ENCODE measurements around the gene ZNF628.
"Not testable (repeated sequence)": the region's sequence is repeated elsewhere in the genome, so short reads cannot be mapped to it uniquely, and the experiment has no call there.

The ZNF628 gene

DNA sequence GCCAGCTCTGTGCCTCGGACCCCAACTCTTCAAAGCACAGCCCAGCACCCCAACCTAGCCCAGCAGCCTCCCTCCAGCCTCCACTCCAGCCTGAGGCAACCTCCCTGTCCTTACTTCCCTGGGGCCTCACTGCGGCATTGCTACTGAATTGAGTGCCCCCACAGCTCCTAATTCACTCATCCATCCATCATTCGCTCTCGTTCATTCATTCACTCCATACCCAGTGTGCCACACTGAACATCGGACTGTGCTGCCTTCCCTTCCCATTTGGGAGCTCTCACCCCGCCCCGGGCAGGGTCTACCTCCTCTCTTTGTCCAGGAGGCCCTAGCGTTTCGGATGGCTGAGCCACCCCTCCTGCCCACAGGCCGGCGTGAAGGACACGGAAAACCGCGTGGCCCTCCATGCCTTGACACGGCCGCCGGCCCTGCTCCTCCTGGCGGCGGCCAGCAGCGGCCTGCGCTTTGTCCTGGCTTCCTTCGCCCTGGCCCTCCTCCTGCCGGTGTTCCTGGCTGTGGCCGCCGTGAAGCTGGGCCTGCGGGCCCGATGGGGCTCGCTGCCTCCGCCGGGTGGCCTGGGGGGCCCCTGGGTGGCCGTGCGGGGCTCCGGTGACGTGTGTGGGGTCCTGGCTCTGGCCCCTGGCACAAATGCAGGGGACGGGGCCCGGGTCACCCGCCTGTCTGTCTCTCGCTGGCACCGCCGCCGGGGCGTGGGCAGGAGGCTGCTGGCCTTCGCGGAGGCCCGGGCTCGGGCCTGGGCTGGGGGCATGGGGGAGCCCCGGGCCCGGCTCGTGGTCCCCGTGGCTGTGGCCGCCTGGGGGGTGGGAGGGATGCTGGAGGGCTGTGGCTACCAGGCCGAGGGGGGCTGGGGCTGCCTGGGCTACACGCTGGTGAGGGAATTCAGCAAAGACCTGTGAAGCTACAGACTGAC lies 9.9 kb downstream of the ZNF628 start:
- no peak for DNase-seq

DNA sequence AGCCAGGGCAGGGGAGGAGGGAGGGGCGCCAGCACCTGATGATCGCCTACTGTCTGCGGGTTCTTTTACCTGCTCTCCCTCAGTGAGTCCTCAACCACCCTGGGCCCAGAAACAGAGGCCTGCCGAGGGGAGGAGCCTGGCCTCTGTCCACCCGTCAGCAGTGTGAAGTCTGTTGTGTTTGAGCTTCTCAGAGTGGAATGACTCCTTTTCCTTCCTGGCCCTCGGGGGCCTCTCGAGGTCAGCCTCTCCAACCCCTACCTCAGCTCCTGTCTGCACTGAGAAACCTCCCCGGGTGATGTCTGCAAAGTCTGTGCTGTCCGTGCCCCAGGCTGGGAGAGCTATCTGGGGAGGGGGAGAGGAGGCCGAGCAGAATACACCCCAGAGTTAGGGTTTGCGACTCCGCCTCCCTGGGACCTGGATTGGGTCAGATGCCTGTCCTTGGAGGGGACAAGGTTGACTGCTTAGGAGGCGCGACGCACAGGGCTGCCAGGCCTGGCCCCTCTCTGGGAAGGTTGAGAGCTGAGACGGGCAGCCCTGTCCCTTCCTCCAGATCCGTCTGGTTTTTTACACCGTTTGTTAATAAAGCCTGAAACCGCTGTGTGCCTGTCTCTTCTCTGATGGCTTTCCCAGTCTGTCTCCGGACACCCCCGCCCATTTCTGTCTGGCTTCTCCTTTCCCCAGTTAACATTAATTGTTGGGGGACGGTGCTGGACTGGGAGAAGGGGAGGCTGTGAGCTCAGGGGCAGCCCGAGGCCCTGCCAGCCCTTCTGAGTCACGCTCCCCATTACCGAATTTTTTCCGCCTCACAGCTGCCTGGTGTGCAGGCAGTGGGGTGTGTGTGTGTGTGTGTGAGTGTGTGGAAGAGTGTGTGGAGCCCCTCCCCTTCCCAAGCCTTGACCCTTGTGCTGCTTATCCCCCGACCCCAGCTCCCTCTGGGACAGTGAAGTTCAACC lies 10.8 kb downstream of the ZNF628 start:
- DNase-seq = peak; percentile 97

DNA sequence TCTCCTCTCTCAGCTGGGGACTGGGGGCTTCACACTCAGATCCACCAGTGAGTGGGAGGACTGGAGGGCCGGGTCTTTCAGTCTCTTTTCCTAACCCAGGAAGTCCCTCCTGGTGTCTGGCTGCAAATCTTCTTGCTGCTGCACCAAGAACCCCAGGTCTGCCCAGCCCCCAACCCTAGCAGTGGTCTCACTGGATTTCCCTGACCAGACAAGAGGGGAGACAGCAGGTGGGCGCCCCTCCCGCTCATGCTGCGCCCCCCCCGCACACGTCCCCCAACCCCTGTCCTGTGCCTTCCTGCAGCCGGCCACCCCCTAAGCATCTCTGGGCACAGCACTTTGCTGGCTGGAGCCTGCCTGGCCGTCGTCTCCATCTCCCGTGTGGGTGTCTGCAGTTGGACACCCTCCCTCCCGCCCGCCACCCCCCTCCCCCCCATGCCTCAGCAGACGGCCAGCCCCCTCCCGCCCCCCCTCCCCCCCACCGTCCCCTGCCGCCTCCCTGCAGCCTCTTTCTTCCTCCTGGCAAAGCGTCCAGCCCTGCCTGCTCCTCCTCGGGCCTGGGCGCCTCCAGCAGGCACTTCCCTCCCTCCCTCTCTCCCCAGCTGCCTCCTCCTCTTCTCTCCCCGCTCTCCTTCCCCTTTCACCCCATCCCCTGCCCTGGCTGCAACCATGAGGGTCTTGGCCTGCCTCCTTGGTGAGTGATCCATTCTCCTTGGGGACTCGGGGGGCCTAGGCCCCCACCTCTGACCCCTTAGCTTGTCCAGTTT lies 11.7 kb downstream of the ZNF628 start, which contains the start of gene SSC5D:
Gene SSC5D (plus strand): TSS at position 513 of the 764 bp plus-strand sequence. CDS start 154 bp downstream, at position 667.
- DNase-seq = peak; percentile 51

DNA sequence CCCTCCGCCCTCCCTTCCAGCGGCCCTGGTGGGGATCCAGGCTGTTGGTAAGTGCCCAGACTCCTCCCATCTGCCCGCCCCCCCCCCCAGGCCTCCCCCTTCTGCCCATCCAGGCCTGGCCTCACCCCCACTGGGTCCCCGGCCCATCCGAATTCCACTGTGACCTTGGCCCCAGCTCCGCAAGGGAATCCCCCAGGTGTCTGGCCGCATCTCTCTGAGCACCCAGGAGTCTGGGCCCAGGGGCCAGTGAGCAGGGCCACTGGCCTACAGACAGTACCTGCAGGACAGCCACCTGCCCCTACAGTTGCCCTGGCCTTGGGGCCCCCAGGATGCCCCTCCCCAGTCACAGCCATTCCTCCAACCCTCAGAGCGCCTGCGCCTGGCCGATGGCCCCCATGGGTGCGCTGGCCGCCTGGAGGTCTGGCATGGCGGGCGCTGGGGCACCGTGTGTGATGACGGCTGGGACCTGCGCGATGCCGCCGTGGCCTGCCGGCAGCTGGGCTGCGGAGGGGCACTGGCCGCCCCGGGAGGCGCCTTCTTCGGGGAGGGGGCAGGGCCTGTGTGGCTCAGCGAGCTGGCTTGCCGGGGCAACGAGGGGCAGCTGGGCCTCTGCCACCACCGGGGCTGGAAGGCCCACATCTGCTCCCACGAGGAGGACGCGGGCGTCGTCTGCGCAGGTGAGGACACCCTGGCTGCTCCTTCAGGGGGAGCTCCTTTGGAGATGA lies 12.7 kb downstream of the ZNF628 start:
- peak; percentile 20 for DNase-seq

- peak; percentile 25 for DNase-seq
Observed at GRCh38 chr19:55489711-55490477, 13.5 kb downstream of the ZNF628 start.

DNA sequence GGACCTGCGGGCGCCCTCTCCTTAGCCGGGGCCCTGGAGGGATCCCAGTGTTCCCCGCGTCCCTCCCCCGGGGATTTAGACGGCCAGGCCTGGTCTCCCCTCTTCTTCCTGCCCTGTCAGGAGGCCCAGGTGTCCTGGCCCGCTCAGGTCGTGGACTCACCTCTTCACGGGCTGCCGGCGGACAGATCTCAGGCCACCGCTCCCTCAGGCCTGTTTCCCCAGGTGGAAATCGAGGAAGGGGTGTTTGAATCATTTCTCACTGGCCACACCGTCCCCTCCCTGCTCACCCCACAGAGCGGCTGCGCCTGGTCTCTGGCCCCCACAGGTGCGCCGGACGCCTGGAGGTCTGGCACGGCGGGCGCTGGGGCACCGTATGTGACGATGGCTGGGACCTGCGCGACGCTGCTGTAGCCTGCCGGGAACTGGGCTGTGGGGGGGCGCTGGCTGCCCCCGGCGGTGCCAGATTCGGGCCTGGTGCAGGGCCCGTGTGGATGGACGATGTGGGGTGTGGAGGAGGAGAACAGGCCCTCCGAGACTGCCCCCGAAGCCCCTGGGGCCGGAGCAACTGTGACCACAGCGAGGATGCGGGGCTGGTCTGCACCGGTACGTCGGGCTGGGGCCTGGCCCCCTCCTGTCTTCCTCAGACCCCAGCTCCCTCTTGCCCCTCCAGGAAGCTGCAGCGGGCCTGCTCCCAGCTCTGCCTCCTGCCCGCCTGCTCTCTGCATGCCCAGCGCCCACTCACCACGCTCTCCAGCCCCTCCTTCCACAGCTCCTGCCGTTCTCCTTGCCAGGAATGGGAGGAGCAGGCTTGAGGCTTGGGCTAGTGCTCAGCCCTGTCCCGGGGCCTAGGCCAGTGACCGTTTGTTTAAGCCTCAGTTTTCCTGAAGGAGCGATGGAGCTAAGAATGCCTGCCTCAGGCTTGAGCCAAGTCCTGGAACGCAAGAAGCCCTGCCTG lies 14.3 kb downstream of the ZNF628 start:
- no peak for DNase-seq

GRCh38 chr19:55491546-55492360 lies 15.3 kb downstream of the ZNF628 start:
- no peak for DNase-seq

- no peak for DNase-seq
Observed at GRCh38 chr19:55492362-55492944, 16.0 kb downstream of the ZNF628 start.

- peak; percentile 53 for DNase-seq
Observed at GRCh38 chr19:55493052-55493644, 16.7 kb downstream of the ZNF628 start.

DNA sequence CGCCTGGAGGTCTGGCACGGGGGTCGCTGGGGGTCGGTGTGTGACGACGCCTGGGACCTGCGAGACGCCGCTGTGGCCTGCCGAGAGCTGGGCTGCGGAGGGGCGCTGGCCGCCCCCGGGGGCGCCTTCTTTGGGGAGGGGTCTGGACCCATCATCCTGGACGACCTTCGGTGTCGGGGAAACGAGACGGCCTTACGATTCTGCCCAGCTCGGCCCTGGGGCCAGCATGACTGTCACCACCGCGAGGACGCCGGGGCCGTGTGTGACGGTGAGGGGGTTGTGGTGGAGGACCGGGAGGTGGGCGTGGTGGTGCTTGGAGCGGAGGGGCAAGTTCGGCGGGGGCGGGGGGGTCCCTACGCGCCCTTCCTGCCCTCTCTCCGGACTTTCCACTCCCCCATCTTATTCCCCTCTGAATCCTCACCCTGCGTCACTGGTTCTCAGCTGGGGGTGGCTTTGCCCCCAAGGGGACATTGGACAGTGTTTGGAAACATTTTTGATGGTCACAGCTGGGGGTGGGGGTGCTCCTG lies 17.3 kb downstream of the ZNF628 start:
- DNase-seq = no peak

- peak; percentile 44 for DNase-seq
Observed at GRCh38 chr19:55494172-55494761, 17.9 kb downstream of the ZNF628 start.

- DNase-seq = no peak
Observed at GRCh38 chr19:55495646-55496349, 19.4 kb downstream of the ZNF628 start.

- not testable (repeated sequence) for DNase-seq
Observed at GRCh38 chr19:55496820-55497219, 20.4 kb downstream of the ZNF628 start.

DNA sequence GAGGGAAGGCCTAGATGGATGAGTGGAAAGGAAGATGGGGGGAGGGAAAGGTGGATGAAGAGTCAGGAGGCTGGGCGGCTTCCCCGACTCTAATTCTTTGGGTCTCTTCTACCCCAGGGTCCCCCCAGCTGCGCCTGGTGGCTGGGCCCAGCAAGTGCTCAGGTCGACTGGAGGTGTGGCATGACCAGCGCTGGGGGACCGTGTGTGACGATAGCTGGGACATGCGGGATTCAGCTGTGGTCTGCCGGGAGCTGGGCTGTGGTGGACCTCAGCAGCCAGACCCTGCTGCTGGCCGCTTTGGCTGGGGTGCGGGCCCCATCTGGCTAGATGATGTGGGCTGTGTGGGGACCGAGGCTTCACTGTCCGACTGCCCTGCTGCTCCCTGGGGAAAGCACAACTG lies 21.3 kb downstream of the ZNF628 start:
- no peak for DNase-seq

DNA sequence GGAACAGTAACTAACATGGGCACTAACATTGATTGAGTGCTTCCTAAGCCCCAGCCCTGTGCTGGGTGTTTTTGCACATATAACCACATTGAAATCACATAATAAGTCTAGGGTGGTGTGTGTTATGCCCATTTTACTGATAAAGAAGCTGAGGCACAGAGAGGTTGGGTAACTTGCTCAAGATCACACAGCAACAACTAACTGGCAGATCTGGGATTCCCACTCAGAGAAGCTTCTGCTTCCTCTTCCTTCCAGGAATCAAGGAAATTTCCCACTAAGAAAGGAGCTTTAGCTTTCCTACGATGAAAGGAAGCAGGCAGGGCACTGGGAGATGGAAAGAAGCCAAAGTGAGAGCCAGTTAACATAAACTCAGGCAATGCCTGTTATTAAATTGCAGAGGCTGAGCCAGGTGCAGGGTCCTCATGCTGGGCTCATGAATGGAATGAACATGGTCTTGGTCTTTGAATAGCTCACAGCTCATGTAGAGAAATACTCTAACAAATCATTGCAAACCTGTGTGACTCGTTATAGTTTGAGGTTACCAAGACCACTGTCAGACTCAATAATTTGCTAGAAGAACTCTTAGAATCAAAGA lies 21.9 kb downstream of the ZNF628 start:
- DNase-seq = no peak

DNA sequence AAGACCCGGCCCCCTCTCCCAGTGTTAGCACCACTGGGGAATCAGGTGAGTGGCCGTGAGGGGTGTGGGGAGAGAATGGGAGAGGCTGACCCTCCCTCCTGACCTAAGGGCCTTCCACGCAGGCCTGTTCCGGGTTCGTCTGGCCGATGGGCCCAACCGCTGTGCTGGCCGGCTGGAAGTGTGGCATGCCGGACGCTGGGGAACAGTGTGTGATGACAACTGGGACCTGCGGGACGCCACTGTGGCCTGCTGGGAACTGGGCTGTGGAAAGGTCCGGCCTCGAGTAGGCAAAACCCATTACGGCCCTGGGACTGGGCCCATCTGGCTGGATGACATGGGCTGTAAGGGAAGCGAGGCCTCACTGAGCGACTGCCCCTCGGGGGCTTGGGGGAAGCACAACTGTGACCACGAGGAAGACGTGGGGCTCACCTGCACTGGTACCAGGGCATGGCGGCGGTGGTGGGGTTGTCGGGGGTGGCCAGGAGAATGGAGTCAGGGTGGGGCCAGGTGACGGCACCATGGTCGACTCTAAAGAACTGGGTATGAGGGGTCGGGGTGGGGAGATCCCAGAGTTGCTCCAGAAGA lies 24.0 kb downstream of the ZNF628 start:
- DNase-seq = no peak

All from fibroblast of skin of right biceps (primary cell).